Endometrial microvascular endothelial cells (primary cell): ENCODE measurements around the gene ME3. TPM values are rescaled to one million over a fixed set of nuclear protein-coding genes. Genes with fewer than 3 reads are reported as not detected.
"Not testable (repeated sequence)": the region's sequence is repeated elsewhere in the genome, so short reads cannot be mapped to it uniquely, and the experiment has no call there.

Source experiments
- in situ Hi-C: cut with HindIII; loops from 2 replicates; pipeline ENCODE4 v1.10.0; 2017; ENCODE audit warnings: low sequenced_read_pairs, low pct_unique_long_range_greater_than_20kb; ENCODE audit errors: inconsistent ontology term
- total RNA-seq: library from RNA; depleted of rRNA; stranded (reverse); fragments of >200 nt; gene quantifications from one replicate; pipeline ENCODE4 v1.2.3, GENCODE V29; 2015; ENCODE audit errors: inconsistent ontology term

The ME3 gene
- total RNA-seq, 1 donor from 2014 or later = 44.4 TPM

DNA sequence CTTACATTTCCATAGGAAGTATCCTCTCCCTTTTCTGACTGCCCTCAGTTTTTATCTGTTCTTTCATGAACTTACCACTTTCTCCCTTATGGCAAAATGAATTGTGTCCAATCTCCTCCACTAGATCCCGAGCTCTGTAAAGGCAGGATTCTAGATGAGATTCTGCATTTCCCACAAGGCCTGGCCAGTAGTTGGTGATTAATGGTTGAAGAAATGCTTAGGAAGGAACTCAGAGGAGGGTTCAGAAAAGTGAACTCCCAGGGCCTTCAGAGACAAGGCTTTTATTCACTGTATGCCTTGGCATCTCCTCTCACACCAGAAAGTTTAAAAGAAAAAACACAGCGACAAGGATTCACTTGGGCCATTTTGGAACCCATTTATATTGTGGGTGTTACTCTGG, 231.6 kb downstream of the ME3 start:
- in situ Hi-C loops = no loop called here

DNA sequence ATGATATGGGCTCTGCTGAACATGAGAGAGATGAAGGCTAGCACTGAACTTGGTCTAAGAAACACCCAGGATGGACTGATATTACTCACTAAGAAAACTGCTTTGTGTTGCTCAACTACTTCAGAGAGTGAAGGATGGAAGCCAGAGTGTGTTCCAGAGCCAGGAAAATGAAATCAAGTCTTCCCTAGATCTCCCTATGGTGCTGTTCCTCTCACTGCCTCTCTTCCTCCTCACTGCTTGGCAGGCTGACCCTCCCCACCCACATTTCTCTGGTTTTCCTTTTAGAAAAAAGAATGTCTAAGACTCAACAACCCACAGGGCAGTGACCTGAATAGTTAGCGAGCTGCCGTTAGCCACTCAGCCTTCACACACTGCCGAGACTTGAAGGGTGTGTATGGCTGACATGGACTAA, 232.1 kb downstream of the ME3 start:
- in situ Hi-C loops = no loop called here

GRCh38 chr11:86438685-86439084, 233.7 kb downstream of the ME3 start:
- in situ Hi-C loops = no loop called here

GRCh38 chr11:86435711-86436110, 236.7 kb downstream of the ME3 start:
- in situ Hi-C loops = no loop called here

GRCh38 chr11:86433361-86434095, 238.9 kb downstream of the ME3 start:
- in situ Hi-C loops = not testable (repeated sequence)

DNA sequence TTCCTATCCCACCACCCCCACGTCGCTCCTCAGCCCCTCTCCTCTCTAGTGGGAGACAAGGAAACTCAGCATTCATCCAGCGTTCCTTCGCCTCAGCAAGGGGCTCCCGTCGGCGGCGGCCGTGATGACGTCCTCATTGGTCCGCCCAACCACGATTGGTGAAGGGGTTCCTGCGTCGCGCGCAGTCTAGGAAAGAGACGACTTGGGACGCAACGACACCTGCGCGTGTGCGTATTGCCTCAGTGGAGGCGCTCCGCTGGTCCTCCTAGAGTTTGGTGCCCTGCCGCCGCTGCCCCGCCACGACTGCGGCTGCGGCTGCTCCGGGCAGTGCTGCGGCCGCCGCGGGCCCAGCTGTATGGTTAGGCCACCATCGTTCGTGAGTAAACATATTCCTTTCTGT, 241.2 kb downstream of the ME3 start:
- in situ Hi-C loops = no loop called here

- in situ Hi-C loops = no loop called here
These were observed 245.0 kb downstream of the ME3 start for GRCh38 chr11:86427441-86427840.

DNA sequence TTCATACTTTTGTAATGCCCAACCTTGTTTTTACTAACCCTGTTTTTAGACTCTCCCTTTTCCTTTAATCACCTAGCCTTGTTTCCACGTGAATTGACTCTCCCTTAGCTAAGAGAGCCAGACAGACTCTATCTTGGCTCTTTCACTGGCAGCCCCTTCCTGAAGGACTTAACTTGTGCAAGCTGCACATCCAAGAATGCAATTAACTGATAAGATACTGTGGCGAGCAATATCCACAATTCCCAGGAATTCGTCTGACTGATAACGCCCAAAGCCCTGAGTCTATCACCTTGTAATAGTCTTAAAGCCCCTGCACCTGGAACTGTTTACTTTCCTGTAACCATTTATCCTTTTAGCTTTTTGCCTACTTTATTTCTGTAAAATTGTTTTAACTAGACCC, 248.9 kb downstream of the ME3 start:
- in situ Hi-C loops = not testable (repeated sequence)

GRCh38 chr11:86422371-86422770, 250.0 kb downstream of the ME3 start:
- in situ Hi-C loops = no loop called here

DNA sequence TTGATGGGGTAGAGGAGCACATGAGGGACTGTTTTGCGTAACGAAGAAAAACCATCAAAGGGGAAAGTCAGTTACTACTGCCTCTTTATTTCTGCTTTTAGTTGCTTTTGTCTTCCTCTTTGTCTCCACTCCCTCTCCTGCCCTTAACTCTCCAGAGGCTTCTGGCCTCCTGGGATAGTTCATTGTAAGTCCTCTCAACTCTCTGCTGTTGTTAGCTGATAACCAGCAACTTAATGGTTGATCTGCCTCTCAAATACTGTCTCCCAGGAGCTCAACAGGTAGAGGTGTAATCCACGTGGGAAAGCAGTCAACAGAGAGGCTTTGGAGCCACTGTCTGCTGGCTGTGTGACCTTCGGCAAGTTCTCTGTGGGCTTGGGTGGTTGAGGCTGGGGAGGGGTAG, 250.5 kb downstream of the ME3 start:
- in situ Hi-C loops = no loop called here

DNA sequence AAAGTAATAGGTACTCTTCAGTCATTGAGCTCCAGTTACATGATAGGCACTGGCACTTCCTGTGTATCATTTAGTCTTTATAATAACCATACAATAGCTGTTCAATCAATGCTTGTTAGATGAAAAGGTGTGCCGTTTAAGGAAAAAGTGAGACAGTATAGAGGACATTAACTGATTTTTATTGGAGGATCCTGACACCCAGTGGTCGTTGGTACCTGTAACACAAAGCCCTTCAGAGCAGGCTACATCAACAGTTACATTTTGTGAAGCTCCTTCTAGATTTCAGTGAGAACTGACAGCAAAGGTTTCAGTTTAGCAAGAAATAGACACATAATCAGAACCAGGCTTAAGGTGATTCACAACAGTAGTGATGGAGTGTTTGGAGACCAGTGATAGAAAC, 253.5 kb downstream of the ME3 start:
- in situ Hi-C loops = no loop called here

DNA sequence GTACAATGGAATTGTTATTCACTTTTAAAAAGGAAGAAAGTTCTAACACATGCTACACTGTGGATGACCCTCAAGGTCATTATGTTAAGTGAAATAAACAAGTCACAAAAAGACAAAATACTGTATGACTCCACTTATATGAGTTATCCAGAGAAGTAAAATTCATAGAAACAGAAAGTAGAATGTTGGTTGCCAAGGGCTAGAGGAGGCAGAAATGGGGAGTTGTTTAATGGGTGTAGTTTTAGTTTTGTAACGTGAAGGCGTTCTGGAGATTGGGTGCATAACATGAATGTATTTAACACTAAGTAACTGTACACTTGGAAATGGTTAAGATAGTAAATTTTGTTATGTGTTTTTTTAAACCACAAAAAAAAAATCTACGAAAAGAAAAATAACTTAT, 253.9 kb downstream of the ME3 start:
- in situ Hi-C loops = no loop called here

- in situ Hi-C loops = no loop called here
These were observed 254.3 kb downstream of the ME3 start for GRCh38 chr11:86418106-86418505.

- in situ Hi-C loops = not testable (repeated sequence)
These were observed 255.5 kb downstream of the ME3 start for GRCh38 chr11:86416951-86417350.

DNA sequence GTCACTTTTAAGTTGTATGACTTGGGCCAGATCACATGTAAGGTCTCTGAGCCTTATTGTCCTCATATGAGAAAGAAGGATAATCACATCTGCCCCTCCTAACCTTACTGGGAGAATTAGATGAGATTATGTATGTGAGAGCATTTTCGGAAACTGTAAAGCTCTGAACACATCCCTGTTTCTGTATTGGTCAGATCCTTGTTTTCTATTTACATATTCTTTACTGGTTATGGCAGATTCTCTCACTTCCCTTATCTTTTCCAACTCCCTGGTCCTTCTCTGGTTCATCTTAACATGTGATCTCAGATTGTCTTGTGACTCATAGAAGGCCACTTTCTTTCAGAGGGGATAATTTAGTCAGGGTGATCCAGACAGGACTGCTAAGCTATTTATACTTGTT, 255.9 kb downstream of the ME3 start:
- in situ Hi-C loops = no loop called here

DNA sequence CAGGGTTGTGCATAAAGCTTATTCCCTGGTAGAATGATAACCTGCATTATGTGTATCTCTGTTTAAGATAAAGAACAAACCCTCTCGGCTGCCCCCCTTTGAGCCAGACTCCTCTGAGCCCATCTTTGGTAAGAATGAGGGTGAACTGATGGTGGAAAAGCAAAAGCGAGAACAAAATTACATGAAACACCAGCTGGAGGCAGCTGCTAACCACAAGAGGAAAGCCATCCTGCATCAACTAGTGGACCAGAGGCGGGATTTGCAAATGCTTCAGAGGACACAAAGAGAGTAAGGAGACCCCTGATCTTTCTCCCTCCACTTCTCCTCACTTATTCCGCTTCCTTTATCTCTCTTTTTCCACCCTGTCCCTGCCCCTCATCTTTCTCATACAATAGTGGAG, 257.4 kb downstream of the ME3 start:
- in situ Hi-C loops = no loop called here

DNA sequence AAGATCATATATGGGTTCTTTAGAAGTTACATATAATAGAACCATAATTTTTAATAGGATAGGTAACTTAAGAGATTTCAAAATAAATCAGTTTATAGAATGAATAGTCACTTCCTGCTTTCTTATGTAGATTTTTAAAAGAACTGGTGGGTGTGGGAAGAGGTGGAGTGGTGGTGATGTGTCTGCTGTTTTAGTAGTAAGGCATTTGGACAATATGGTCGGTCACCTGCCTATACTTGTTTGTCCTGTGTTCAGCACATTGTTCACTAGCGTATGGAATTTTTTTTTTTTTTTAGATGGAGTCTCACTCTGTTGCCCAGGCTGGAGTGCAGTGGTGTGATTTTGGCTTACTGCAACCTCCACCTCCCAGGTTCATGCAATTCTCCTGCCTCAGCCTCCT, 258.4 kb downstream of the ME3 start:
- in situ Hi-C loops = no loop called here

GRCh38 chr11:86408845-86409244, 263.6 kb downstream of the ME3 start:
- in situ Hi-C loops = no loop called here

DNA sequence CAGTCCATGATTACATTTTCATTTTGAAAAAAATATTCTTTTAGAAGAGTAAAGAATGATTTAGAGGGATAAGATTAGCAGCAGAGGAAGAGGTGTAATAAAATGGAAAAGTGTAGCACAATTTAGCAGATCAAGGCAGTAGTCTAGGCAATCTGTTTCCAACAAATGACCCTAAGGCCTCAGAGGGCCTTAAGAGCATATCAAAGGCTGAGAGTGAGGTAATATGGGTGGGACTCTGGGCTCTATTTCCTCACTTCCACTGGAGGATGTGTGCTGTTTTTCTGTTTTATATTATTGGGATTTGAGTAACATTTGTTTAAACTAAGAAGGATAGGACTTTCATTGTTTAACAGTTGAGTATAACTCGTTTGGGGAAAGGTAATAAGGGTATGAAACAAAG, 269.0 kb downstream of the ME3 start:
- in situ Hi-C loops = no loop called here

GRCh38 chr11:86398106-86398505, 274.3 kb downstream of the ME3 start:
- in situ Hi-C loops = no loop called here

DNA sequence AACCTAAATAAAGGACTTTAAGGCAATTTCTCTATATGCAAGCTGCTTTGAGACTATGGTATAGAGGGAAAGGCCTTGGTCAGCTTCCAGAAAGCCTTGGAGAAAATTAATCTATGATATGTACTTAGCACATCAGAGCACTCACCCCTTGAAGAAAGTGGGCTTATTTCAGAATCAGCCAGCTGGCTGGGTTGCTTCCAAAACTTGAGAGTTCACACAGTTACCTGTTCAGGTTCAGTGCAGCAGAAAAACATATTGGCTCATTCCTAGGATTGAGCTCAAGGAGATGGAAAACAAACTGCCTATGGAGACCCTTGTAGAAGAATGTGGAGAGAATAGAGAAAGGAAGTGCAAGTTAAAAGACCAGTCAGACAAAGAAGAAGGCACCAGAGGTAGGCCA, 275.1 kb downstream of the ME3 start:
- in situ Hi-C loops = no loop called here
